HL-60 (cell line): ENCODE data around the gene LRBA.

ENCODE experiments used
- DNase-seq, 2 experiments: peaks; one replicate each; pipeline ENCODE4 v3.0.0-alpha.2; 2010 to 2020; ENCODE audit warnings: low read depth in 1 of 2, low spot score in 1 of 2
- H3K27ac ChIP-seq: fragments of 250-450 bp; sonication (Bioruptor Pico); replicated peaks from 2 replicates; pipeline ENCODE4 v1.5.1; 2020; ENCODE audit warnings: mild to moderate bottlenecking, moderate library complexity
- H3K27me3 ChIP-seq: fragments of 250-450 bp; sonication (Bioruptor Pico); 2 replicates; pipeline ENCODE4 v1.5.1; 2021; ENCODE audit warnings: mild to moderate bottlenecking, moderate library complexity; ENCODE audit not compliant: insufficient read depth, poor library complexity, severe bottlenecking
- H3K4me3 ChIP-seq: replicated peaks from 2 replicates; pipeline ENCODE4 v1.5.1; 2011; ENCODE audit warnings: mild to moderate bottlenecking, control low read depth, low read length; ENCODE audit not compliant: insufficient read depth
- GABPA ChIP-seq: IDR thresholded peaks from 2 replicates; pipeline ENCODE4 v1.6.1; 2012; ENCODE audit warnings: low read depth
- POLR2AphosphoS5 ChIP-seq: IDR thresholded peaks from 2 replicates; pipeline ENCODE4 v1.6.1; 2012; ENCODE audit warnings: low read depth
- SPI1 ChIP-seq: IDR thresholded peaks from 2 replicates; pipeline ENCODE4 v1.6.1; 2012; ENCODE audit warnings: low read depth, mild to moderate bottlenecking, borderline replicate concordance
- TF ChIP-seq, protein P1 (sequence below): IDR thresholded peaks from 2 replicates; pipeline ENCODE4 v1.6.1; 2012; ENCODE audit warnings: low read depth; ENCODE audit not compliant: insufficient replicate concordance
- TF ChIP-seq, protein P2 (sequence below): IDR thresholded peaks from one replicate; pipeline ENCODE4 v1.5.1; 2011; ENCODE audit warnings: low read length, control low read depth, inconsistent platforms; ENCODE audit not compliant: insufficient read depth

Gene LRBA

DNA sequence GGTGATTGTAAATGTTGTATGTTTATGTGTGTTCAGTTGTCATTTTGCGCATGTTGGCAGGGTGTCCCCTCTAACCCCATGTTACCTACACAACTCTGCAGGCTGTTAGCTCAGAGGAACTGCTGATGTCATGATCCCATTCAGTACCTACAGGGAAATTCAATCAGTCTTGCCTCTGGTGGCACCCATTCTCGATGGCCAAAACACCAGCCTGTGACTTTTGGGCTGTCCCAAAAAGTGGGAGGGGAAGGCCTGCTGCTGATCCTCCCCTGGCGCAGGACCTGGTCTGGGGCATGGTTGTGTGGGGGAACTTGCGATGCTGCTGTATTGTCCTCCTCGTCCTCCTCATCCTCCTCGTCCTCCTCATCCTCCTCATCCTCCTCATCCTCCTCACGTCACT is 762.3 kb downstream of the LRBA start:
- DNase-seq: no peak
- Histone ChIP-seq H3K27ac (no peak overlapping the region), H3K4me3 (no peak overlapping the region), H3K27me3 (no peaks in the 10 kb centered on the region)
- TF ChIP-seq POLR2AphosphoS5 (no peak), SPI1 (no peak), GABPA (no peak)
- TF ChIP-seq, protein P1, sequence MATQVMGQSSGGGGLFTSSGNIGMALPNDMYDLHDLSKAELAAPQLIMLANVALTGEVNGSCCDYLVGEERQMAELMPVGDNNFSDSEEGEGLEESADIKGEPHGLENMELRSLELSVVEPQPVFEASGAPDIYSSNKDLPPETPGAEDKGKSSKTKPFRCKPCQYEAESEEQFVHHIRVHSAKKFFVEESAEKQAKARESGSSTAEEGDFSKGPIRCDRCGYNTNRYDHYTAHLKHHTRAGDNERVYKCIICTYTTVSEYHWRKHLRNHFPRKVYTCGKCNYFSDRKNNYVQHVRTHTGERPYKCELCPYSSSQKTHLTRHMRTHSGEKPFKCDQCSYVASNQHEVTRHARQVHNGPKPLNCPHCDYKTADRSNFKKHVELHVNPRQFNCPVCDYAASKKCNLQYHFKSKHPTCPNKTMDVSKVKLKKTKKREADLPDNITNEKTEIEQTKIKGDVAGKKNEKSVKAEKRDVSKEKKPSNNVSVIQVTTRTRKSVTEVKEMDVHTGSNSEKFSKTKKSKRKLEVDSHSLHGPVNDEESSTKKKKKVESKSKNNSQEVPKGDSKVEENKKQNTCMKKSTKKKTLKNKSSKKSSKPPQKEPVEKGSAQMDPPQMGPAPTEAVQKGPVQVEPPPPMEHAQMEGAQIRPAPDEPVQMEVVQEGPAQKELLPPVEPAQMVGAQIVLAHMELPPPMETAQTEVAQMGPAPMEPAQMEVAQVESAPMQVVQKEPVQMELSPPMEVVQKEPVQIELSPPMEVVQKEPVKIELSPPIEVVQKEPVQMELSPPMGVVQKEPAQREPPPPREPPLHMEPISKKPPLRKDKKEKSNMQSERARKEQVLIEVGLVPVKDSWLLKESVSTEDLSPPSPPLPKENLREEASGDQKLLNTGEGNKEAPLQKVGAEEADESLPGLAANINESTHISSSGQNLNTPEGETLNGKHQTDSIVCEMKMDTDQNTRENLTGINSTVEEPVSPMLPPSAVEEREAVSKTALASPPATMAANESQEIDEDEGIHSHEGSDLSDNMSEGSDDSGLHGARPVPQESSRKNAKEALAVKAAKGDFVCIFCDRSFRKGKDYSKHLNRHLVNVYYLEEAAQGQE: no peak
- TF ChIP-seq, protein P2, sequence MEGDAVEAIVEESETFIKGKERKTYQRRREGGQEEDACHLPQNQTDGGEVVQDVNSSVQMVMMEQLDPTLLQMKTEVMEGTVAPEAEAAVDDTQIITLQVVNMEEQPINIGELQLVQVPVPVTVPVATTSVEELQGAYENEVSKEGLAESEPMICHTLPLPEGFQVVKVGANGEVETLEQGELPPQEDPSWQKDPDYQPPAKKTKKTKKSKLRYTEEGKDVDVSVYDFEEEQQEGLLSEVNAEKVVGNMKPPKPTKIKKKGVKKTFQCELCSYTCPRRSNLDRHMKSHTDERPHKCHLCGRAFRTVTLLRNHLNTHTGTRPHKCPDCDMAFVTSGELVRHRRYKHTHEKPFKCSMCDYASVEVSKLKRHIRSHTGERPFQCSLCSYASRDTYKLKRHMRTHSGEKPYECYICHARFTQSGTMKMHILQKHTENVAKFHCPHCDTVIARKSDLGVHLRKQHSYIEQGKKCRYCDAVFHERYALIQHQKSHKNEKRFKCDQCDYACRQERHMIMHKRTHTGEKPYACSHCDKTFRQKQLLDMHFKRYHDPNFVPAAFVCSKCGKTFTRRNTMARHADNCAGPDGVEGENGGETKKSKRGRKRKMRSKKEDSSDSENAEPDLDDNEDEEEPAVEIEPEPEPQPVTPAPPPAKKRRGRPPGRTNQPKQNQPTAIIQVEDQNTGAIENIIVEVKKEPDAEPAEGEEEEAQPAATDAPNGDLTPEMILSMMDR: no peak

DNA sequence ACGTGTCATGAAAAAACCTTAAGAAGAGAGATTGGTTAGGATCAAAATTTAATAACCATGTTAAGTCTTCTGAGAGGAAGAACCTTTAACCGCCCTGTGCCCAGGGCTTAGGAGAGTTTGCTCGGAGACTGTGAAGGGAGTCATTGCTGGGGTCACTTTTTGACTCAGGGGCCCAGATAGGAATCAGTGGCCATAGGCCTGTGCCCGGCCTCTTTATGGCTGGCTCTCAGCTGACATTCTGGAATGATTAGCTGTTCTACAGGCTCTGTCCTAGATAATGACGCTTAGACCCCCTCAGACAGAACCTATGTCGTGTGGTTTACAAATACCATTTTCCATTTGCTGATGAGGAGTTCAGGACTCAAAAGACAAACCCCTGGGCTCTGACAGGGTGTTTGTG is 762.8 kb downstream of the LRBA start:
- Histone ChIP-seq H3K4me3 (no peak overlapping the region), H3K27ac (no peak overlapping the region)
- no peak for DNase-seq

DNA sequence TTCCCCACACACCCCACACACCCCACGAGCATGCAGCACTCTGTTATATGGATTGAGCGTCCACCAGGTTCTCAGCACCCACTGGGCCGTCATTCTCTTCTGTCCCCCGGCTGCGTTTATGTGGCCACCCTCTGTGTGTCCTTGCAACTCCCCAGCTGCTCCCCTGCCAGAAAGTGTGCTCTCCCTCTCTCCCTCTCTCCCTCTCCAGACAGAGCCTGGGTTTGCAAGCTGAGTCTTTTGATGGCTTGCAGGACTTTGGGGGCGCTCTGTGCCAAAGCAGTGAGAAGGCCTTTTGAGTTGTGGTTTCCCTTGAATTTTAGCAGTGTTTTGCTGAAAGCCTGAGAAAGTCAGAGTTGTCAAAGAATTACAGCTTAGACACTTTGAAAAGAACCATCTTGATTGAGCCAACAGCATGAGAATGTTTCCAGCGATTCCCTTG is 763.3 kb downstream of the LRBA start:
- Histone ChIP-seq H3K27ac (no peak overlapping the region), H3K4me3 (no peak overlapping the region), H3K27me3 (no peaks in the 10 kb centered on the region)
- TF ChIP-seq GABPA (no peak), SPI1 (no peak), POLR2AphosphoS5 (no peak)
- TF ChIP-seq, protein P2: no peak
- TF ChIP-seq, protein P1: no peak
- no peak for DNase-seq

More for the DNA sequence above, 762.8 kb downstream of the LRBA start:
- TF ChIP-seq, protein P1: no peak
- TF ChIP-seq POLR2AphosphoS5 (no peak), GABPA (no peak), SPI1 (no peak)
- TF ChIP-seq, protein P2: no peak
- H3K27me3 ChIP-seq: no peaks in the 10 kb centered on the region
